ENCODE data around the gene PHKB.

PHKB gene

GRCh38 chr16:47481698-47482374 is 20.7 kb downstream of the PHKB start:
- DNase-seq (ENCODE audit: low read depth, low spot score), result no peak

GRCh38 chr16:47483616-47484015 is 22.5 kb downstream of the PHKB start:
- DNase-seq (ENCODE audit: low read depth, low spot score), result no peak
- H3K36me3 ChIP-seq (ENCODE audit: control insufficient read depth, insufficient read depth, low read length), result no peaks in the 10 kb centered on the region
- WGBS (ENCODE audit: insufficient coverage, insufficient read length), result no CpG with 5 or more reads among the region's 2 CpGs
- no peaks in the 10 kb centered on the region for H3K27me3 ChIP-seq (ENCODE audit: control insufficient read depth, insufficient read depth, low read length)
- no peaks in the 10 kb centered on the region for H3K9me3 ChIP-seq (ENCODE audit: control insufficient read depth, insufficient read depth, low read length)
- no peak overlapping the region for H3K27ac ChIP-seq (ENCODE audit: low read length)
- H3K4me1 ChIP-seq (ENCODE audit: control insufficient read depth, insufficient read depth, low read length), result no peaks in the 10 kb centered on the region
- H3K4me3 ChIP-seq (ENCODE audit: low read length), result no peak overlapping the region

More at GRCh38 chr16:47481698-47482374, 20.7 kb downstream of the PHKB start:
- no CpG with 5 or more reads among the region's 6 CpGs for WGBS (ENCODE audit: insufficient coverage, insufficient read length)
- H3K36me3 ChIP-seq (ENCODE audit: control insufficient read depth, insufficient read depth, low read length), result no peaks in the 10 kb centered on the region
- no peak overlapping the region for H3K27ac ChIP-seq (ENCODE audit: low read length)
- H3K9me3 ChIP-seq (ENCODE audit: control insufficient read depth, insufficient read depth, low read length), result no peaks in the 10 kb centered on the region
- H3K4me3 ChIP-seq (ENCODE audit: low read length), result no peak overlapping the region
- H3K4me1 ChIP-seq (ENCODE audit: control insufficient read depth, insufficient read depth, low read length), result no peaks in the 10 kb centered on the region
- no peaks in the 10 kb centered on the region for H3K27me3 ChIP-seq (ENCODE audit: control insufficient read depth, insufficient read depth, low read length)

- Histone ChIP-seq H3K36me3 (ENCODE audit: control insufficient read depth, insufficient read depth, low read length) (no peaks in the 10 kb centered on the region), H3K27me3 (ENCODE audit: control insufficient read depth, insufficient read depth, low read length) (no peaks in the 10 kb centered on the region), H3K9me3 (ENCODE audit: control insufficient read depth, insufficient read depth, low read length) (no peaks in the 10 kb centered on the region; the same call in 1 of the 2 replicates), H3K27ac (ENCODE audit: low read length) (no peak overlapping the region), H3K4me3 (ENCODE audit: low read length) (no peak overlapping the region), H3K4me1 (ENCODE audit: control insufficient read depth, insufficient read depth, low read length) (no peaks in the 10 kb centered on the region)
- no peak for DNase-seq (ENCODE audit: low read depth, low spot score)
These were observed 25.7 kb downstream of the PHKB start for GRCh38 chr16:47486856-47487255.

- Histone ChIP-seq H3K27me3 (ENCODE audit: control insufficient read depth, insufficient read depth, low read length) (no peaks in the 10 kb centered on the region), H3K27ac (ENCODE audit: low read length) (no peak overlapping the region), H3K4me1 (ENCODE audit: control insufficient read depth, insufficient read depth, low read length) (peaks cover 4% of the 10 kb centered on the region), H3K9me3 (ENCODE audit: control insufficient read depth, insufficient read depth, low read length) (no peaks in the 10 kb centered on the region; the same call in 1 of the 2 replicates), H3K36me3 (ENCODE audit: control insufficient read depth, insufficient read depth, low read length) (no peaks in the 10 kb centered on the region), H3K4me3 (ENCODE audit: low read length) (no peak overlapping the region)
- DNase-seq (ENCODE audit: low read depth, low spot score), result no peak
- no CpG with 5 or more reads among the region's 3 CpGs for WGBS (ENCODE audit: insufficient coverage, insufficient read length)
These were observed 26.9 kb downstream of the PHKB start for GRCh38 chr16:47488051-47488450.

- DNase-seq (ENCODE audit: low read depth, low spot score), result no peak
- no peaks in the 10 kb centered on the region; the same call in 1 of the 2 replicates for H3K9me3 ChIP-seq (ENCODE audit: control insufficient read depth, insufficient read depth, low read length)
- H3K27ac ChIP-seq (ENCODE audit: low read length), result no peak overlapping the region
- H3K27me3 ChIP-seq (ENCODE audit: control insufficient read depth, insufficient read depth, low read length), result no peaks in the 10 kb centered on the region
- no peak overlapping the region for H3K4me3 ChIP-seq (ENCODE audit: low read length)
- no peaks in the 10 kb centered on the region for H3K36me3 ChIP-seq (ENCODE audit: control insufficient read depth, insufficient read depth, low read length)
- H3K4me1 ChIP-seq (ENCODE audit: control insufficient read depth, insufficient read depth, low read length), result peaks cover 4% of the 10 kb centered on the region
These were observed 29.3 kb downstream of the PHKB start for GRCh38 chr16:47490471-47490870.

GRCh38 chr16:47492036-47492427 is 30.9 kb downstream of the PHKB start:
- no peak for DNase-seq (ENCODE audit: low read depth, low spot score)
- Histone ChIP-seq H3K27me3 (ENCODE audit: control insufficient read depth, insufficient read depth, low read length) (no peaks in the 10 kb centered on the region), H3K9me3 (ENCODE audit: control insufficient read depth, insufficient read depth, low read length) (no peaks in the 10 kb centered on the region; the same call in 1 of the 2 replicates), H3K36me3 (ENCODE audit: control insufficient read depth, insufficient read depth, low read length) (no peaks in the 10 kb centered on the region), H3K27ac (ENCODE audit: low read length) (no peak overlapping the region), H3K4me1 (ENCODE audit: control insufficient read depth, insufficient read depth, low read length) (peaks cover 4% of the 10 kb centered on the region), H3K4me3 (ENCODE audit: low read length) (no peak overlapping the region)
- WGBS (ENCODE audit: insufficient coverage, insufficient read length), result no CpG with 5 or more reads among the region's 1 CpG

GRCh38 chr16:47492428-47493377 is 31.6 kb downstream of the PHKB start:
- Histone ChIP-seq H3K27me3 (ENCODE audit: control insufficient read depth, insufficient read depth, low read length) (no peaks in the 10 kb centered on the region), H3K4me3 (ENCODE audit: low read length) (no peak overlapping the region), H3K27ac (ENCODE audit: low read length) (no peak overlapping the region), H3K36me3 (ENCODE audit: control insufficient read depth, insufficient read depth, low read length) (no peaks in the 10 kb centered on the region), H3K9me3 (ENCODE audit: control insufficient read depth, insufficient read depth, low read length) (no peaks in the 10 kb centered on the region; the same call in 1 of the 2 replicates), H3K4me1 (ENCODE audit: control insufficient read depth, insufficient read depth, low read length) (peaks cover 4% of the 10 kb centered on the region)
- WGBS (ENCODE audit: insufficient coverage, insufficient read length), result no CpG with 5 or more reads among the region's 10 CpGs
- DNase-seq (ENCODE audit: low read depth, low spot score), result no peak

- no peak for DNase-seq (ENCODE audit: low read depth, low spot score)
- no CpG with 5 or more reads among the region's 9 CpGs for WGBS (ENCODE audit: insufficient coverage, insufficient read length)
- H3K4me1 ChIP-seq (ENCODE audit: control insufficient read depth, insufficient read depth, low read length), result peaks cover 4% of the 10 kb centered on the region
- H3K27me3 ChIP-seq (ENCODE audit: control insufficient read depth, insufficient read depth, low read length), result no peaks in the 10 kb centered on the region
- no peaks in the 10 kb centered on the region; the same call in 1 of the 2 replicates for H3K9me3 ChIP-seq (ENCODE audit: control insufficient read depth, insufficient read depth, low read length)
- H3K36me3 ChIP-seq (ENCODE audit: control insufficient read depth, insufficient read depth, low read length), result no peaks in the 10 kb centered on the region
- no peak overlapping the region for H3K4me3 ChIP-seq (ENCODE audit: low read length)
- H3K27ac ChIP-seq (ENCODE audit: low read length), result no peak overlapping the region
These were observed 32.5 kb downstream of the PHKB start for GRCh38 chr16:47493381-47494337.

- DNase-seq (ENCODE audit: low read depth, low spot score), result no peak
- H3K9me3 ChIP-seq (ENCODE audit: control insufficient read depth, insufficient read depth, low read length), result no peaks in the 10 kb centered on the region
- WGBS (ENCODE audit: insufficient coverage, insufficient read length), result no CpG with 5 or more reads among the region's 2 CpGs
- H3K27ac ChIP-seq (ENCODE audit: low read length), result no peak overlapping the region
- H3K4me3 ChIP-seq (ENCODE audit: low read length), result no peak overlapping the region
- H3K4me1 ChIP-seq (ENCODE audit: control insufficient read depth, insufficient read depth, low read length), result no peaks in the 10 kb centered on the region
- H3K36me3 ChIP-seq (ENCODE audit: control insufficient read depth, insufficient read depth, low read length), result no peaks in the 10 kb centered on the region
- no peaks in the 10 kb centered on the region for H3K27me3 ChIP-seq (ENCODE audit: control insufficient read depth, insufficient read depth, low read length)
These were observed 38.1 kb downstream of the PHKB start for GRCh38 chr16:47499080-47499699.
